PC-3 (cell line): ENCODE data around the gene USP12. TPM values are rescaled to one million over a fixed set of nuclear protein-coding genes. Genes with fewer than 3 reads are reported as not detected.

Experiments
- ATAC-seq: fragments of 200-7000 bp; cut with Tn5 transposase; 2 replicates; pipeline ENCODE4 v1.9.1; 2020; ENCODE audit warnings: mild to moderate bottlenecking, moderate library complexity
- BruUV-seq: library from RNA; stranded (reverse); fragments of 400-500 nt; replicated peaks from 2 replicates; lab custom pipeline; 2021; lab: Mats Ljungman, UMichigan
- CTCF ChIA-PET: fragments of 300-600 bp; sonication (Branson Sonifier 250); formaldehyde crosslinking; loops from one replicate; lab custom pipeline; 2022; ENCODE audit warnings: antibody characterized with exemption; lab: Charles Lee
- POLR2A ChIA-PET: fragments of 300-600 bp; sonication (Branson Sonifier 250); formaldehyde crosslinking; loops from one replicate; lab custom pipeline; 2022; ENCODE audit warnings: antibody characterized with exemption; ENCODE audit not compliant: unreplicated experiment; lab: Charles Lee
- DNase-seq: peaks from one replicate; pipeline ENCODE4 v3.0.0-alpha.2; 2015
- H2AFZ ChIP-seq: fragments of 300-600 bp; sonication (generic); 2 replicates; pipeline ENCODE4 v1.6.0; 2016; ENCODE audit warnings: antibody characterized with exemption, low read length
- H3F3A ChIP-seq: fragments of 300-600 bp; sonication (generic); one replicate; pipeline ENCODE4 v1.6.0; 2017; ENCODE audit warnings: antibody characterized with exemption, low read length, control low read depth, mild to moderate bottlenecking; ENCODE audit not compliant: unreplicated experiment
- H3K27ac ChIP-seq: fragments of 300-600 bp; sonication (generic); 2 replicates; pipeline ENCODE4 v1.5.1; 2016; ENCODE audit warnings: mild to moderate bottlenecking, low read length
- H3K27me3 ChIP-seq: fragments of 300-600 bp; sonication (generic); 2 replicates; pipeline ENCODE4 v1.6.1; 2016; ENCODE audit warnings: low read length, mixed read lengths
- H3K36me3 ChIP-seq: fragments of 300-600 bp; sonication (generic); 2 replicates; pipeline ENCODE4 v1.6.1; 2016; ENCODE audit warnings: low read depth, mixed run types, low read length, mixed read lengths
- H3K4me1 ChIP-seq: fragments of 300-600 bp; sonication (generic); 2 replicates; pipeline ENCODE4 v1.5.1; 2016; ENCODE audit warnings: low read length; ENCODE audit not compliant: insufficient read depth
- H3K4me2 ChIP-seq: fragments of 300-600 bp; sonication (generic); 2 replicates; pipeline ENCODE4 v1.6.0; 2016; ENCODE audit warnings: low read length
- H3K4me3 ChIP-seq: fragments of 300-600 bp; sonication (generic); 2 replicates; pipeline ENCODE4 v1.5.1; 2016; ENCODE audit warnings: mild to moderate bottlenecking, low read length, mixed read lengths
- H3K79me2 ChIP-seq: fragments of 300-600 bp; sonication (generic); 2 replicates; pipeline ENCODE4 v1.6.1; 2017; ENCODE audit warnings: low read length, mixed read lengths
- H3K9ac ChIP-seq: fragments of 300-600 bp; sonication (generic); 2 replicates; pipeline ENCODE4 v1.6.0; 2016; ENCODE audit warnings: mild to moderate bottlenecking, low read length
- H3K9me2 ChIP-seq: fragments of 300-600 bp; sonication (generic); replicated peaks from 2 replicates; pipeline ENCODE4 v1.6.1; 2016; ENCODE audit warnings: mixed run types, low read length, mixed read lengths
- H3K9me3 ChIP-seq: fragments of 300-600 bp; sonication (generic); 2 replicates; pipeline ENCODE4 v1.6.1; 2016; ENCODE audit warnings: low read length, mixed read lengths
- H4K20me1 ChIP-seq: fragments of 300-600 bp; sonication (generic); 2 replicates; pipeline ENCODE4 v1.6.1; 2016; ENCODE audit warnings: low read length, mixed read lengths
- EZH2 ChIP-seq: fragments of 300-600 bp; sonication (generic); IDR thresholded peaks from one replicate; pipeline ENCODE4 v1.6.1; 2017; ENCODE audit warnings: antibody characterized with exemption, mild to moderate bottlenecking, low read length; ENCODE audit not compliant: unreplicated experiment
- EZH2phosphoT487 ChIP-seq: fragments of 300-600 bp; sonication (generic); IDR thresholded peaks from 2 replicates; pipeline ENCODE4 v1.6.1; 2018; ENCODE audit warnings: mild to moderate bottlenecking, antibody characterized with exemption, low read length, borderline replicate concordance
- intact Hi-C: fragments of 100-400 bp; cut with micrococcal nuclease; formaldehyde crosslinking; loops from 2 replicates; pipeline ENCODE4 v1.9.0; 2023
- total RNA-seq: library from RNA; depleted of rRNA; stranded (reverse); fragments of >200 nt; gene quantifications from 2 replicates; pipeline ENCODE4 v1.2.3, GENCODE V29; 2014
- TF ChIP-seq, protein P1 (sequence below): fragments of 300-600 bp; sonication (generic); conservative IDR thresholded peaks from 2 replicates; pipeline ENCODE4 v1.5.1; 2017; ENCODE audit warnings: antibody characterized with exemption, low read depth, mild to moderate bottlenecking, low read length

USP12 gene
- total RNA-seq, 1 experiment from 2014 or later, result 24.2 TPM

DNA sequence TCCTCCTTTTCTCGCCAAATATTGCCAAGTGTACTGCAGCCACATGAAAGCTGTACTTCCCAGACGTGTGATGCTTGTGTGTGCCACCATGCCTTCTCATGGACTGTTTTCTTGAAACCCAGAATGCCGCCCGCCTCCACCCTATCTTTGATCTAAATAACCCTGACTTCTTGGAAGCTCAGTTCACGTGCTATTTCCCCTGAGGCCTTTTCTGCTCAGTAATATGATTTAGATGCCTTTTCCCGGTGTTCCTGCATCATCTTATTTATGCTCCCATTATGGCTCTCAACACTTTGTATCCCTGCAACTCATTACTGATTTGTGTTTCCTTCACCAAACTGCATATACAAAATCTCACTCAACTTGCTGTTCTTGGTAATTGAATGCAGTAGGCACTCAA is 116.1 kb downstream of the USP12 start:
- no peak overlapping the region for H3K9ac ChIP-seq
- ChIA-PET CTCF (no interaction called here), POLR2A (no interaction called here)
- intact Hi-C loops, result no loop called here
- H3K4me2 ChIP-seq, result no peak overlapping the region
- peak overlapping the region; percentile 91 for H3K27ac ChIP-seq
- H3K4me3 ChIP-seq, result no peak overlapping the region
- no peak for ATAC-seq
- H3K79me2 ChIP-seq, result no peaks in the 10 kb centered on the region
- TF ChIP-seq EZH2 (no peak), EZH2phosphoT487 (no peak)
- TF ChIP-seq, protein P1, sequence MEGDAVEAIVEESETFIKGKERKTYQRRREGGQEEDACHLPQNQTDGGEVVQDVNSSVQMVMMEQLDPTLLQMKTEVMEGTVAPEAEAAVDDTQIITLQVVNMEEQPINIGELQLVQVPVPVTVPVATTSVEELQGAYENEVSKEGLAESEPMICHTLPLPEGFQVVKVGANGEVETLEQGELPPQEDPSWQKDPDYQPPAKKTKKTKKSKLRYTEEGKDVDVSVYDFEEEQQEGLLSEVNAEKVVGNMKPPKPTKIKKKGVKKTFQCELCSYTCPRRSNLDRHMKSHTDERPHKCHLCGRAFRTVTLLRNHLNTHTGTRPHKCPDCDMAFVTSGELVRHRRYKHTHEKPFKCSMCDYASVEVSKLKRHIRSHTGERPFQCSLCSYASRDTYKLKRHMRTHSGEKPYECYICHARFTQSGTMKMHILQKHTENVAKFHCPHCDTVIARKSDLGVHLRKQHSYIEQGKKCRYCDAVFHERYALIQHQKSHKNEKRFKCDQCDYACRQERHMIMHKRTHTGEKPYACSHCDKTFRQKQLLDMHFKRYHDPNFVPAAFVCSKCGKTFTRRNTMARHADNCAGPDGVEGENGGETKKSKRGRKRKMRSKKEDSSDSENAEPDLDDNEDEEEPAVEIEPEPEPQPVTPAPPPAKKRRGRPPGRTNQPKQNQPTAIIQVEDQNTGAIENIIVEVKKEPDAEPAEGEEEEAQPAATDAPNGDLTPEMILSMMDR, result no peak
- no peaks in the 10 kb centered on the region for H3K9me3 ChIP-seq
- peaks cover 27% of the 10 kb centered on the region for H3K4me1 ChIP-seq
- no peaks in the 10 kb centered on the region for H3F3A ChIP-seq
- H3K36me3 ChIP-seq, result no peaks in the 10 kb centered on the region
- no peak overlapping the region for H2AFZ ChIP-seq
- no peak for DNase-seq
- H4K20me1 ChIP-seq, result no peaks in the 10 kb centered on the region
- H3K9me2 ChIP-seq, result no peaks in the 10 kb centered on the region
- no peaks in the 10 kb centered on the region for H3K27me3 ChIP-seq
- no TSS peak for BruUV-seq

DNA sequence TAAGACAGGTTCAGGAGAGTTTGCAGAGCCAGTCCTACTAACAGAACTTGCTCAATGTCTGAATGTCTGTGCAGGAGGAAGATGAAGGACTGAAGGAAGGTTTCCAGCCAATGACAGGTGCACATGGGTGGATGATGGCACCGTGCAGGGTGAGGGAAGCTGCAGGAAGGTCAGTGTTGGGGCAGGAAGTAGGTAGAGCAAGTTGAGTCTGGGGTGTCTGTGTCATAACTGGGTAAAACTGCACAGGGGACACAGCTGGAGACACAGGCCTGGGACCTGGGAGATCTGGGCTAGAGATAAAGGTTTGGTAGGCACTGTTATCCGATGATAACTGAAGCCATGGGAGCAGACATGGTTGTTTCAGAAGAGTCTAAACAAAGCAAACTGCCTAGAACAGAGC is 116.9 kb downstream of the USP12 start:
- intact Hi-C loops, result no loop called here
- no TSS peak for BruUV-seq
- H3K9me2 ChIP-seq, result no peaks in the 10 kb centered on the region
- no peaks in the 10 kb centered on the region for H4K20me1 ChIP-seq
- H2AFZ ChIP-seq, result no peak overlapping the region
- H3K4me1 ChIP-seq, result peaks cover 27% of the 10 kb centered on the region
- no peaks in the 10 kb centered on the region for H3F3A ChIP-seq
- ATAC-seq (peak; percentile 7; the same call in 1 of the 2 replicates), DNase-seq (no peak)
- H3K4me2 ChIP-seq, result peak overlapping the region; percentile 65
- peak overlapping the region; percentile 91 for H3K27ac ChIP-seq
- H3K36me3 ChIP-seq, result no peaks in the 10 kb centered on the region
- no peaks in the 10 kb centered on the region for H3K9me3 ChIP-seq
- TF ChIP-seq EZH2phosphoT487 (no peak), EZH2 (no peak)
- TF ChIP-seq, protein P1, result no peak
- H3K9ac ChIP-seq, result peak overlapping the region; percentile 59; the same call in 1 of the 2 replicates
- no peak overlapping the region for H3K4me3 ChIP-seq
- no peaks in the 10 kb centered on the region for H3K79me2 ChIP-seq
- H3K27me3 ChIP-seq, result no peaks in the 10 kb centered on the region
- ChIA-PET POLR2A (no interaction called here), CTCF (no interaction called here)

DNA sequence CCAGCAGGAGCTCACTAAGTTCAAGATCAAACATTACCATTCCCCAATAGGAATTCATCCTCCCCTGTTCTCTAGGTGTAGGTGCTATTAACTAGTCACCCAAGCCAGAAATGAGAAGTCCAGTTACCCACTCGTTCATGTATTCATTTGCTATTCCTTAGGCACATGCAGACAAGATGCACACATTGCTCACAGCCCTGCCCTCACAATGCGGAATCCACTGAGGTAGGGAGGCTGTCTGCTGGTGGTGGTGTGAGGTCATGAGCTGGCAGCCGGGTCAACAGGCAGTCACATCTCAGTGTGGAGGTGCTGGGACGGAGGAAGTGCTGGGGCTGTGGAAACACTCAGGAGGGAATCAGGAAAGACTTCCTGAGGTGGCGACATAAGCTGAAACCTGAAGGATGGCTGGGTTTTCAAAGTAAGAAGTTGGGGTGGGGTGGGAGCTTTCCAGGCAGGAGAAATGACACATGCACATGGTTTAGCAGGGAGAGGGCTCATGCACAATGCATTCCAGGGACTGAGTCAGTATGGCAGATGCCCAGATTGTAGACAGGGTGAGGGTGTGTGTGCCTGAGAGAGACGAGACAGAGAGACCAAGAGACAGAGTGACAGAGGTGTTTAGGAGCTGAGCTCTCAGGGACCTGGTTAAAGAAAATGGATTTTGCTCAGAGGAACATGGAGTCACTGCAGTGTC is 117.6 kb downstream of the USP12 start:
- Histone ChIP-seq H3K4me3 (peak overlapping the region; percentile 29; the same call in 1 of the 2 replicates), H3K79me2 (no peaks in the 10 kb centered on the region), H3K9ac (peak overlapping the region; percentile 59), H3K36me3 (no peaks in the 10 kb centered on the region), H3K27me3 (no peaks in the 10 kb centered on the region), H3K9me2 (no peaks in the 10 kb centered on the region), H3K27ac (peak overlapping the region; percentile 91), H3K4me1 (peaks cover 27% of the 10 kb centered on the region), H3K9me3 (no peaks in the 10 kb centered on the region), H3F3A (no peaks in the 10 kb centered on the region), H3K4me2 (peak overlapping the region; percentile 65), H2AFZ (peak overlapping the region; percentile 64), H4K20me1 (no peaks in the 10 kb centered on the region)
- ATAC-seq, result peak; percentile 96
- DNase-seq, result peak; percentile 91
- POLR2A ChIA-PET, result no interaction called here
- no TSS peak for BruUV-seq
- CTCF ChIA-PET, result no interaction called here
- TF ChIP-seq EZH2 (no peak), EZH2phosphoT487 (no peak)
- TF ChIP-seq, protein P1, result no peak
- intact Hi-C loops, result no loop called here
